Vagina (tissue), 2 donors: ENCODE results near the gene STAB2. TPM values are rescaled to one million over a fixed set of nuclear protein-coding genes. Genes with fewer than 3 reads are reported as not detected.

ENCODE experiments used
- DNase-seq, 2 donors: peaks; one replicate each; pipeline ENCODE4 v3.0.0-alpha.2; 2017; ENCODE audit errors: extremely low spot score in 2 of 2
- H3K27ac ChIP-seq: fragments of 200-600 bp; sonication (generic); one replicate; pipeline ENCODE4 v1.5.1; 2019
- H3K27me3 ChIP-seq: fragments of 200-600 bp; sonication (generic); one replicate; pipeline ENCODE4 v1.5.1; 2019
- H3K36me3 ChIP-seq, 2 donors: fragments of 200-600 bp; sonication (generic); one replicate each; pipeline ENCODE4 v1.5.1; 2017 to 2019
- H3K4me1 ChIP-seq: fragments of 200-600 bp; sonication (generic); one replicate; pipeline ENCODE4 v1.5.1; 2019
- H3K4me3 ChIP-seq, 2 donors: fragments of 200-600 bp; sonication (generic); 1 replicate in 1 of 2; 2 replicates in 1 of 2; pipeline ENCODE4 v1.5.1; 2016 to 2019
- H3K9me3 ChIP-seq: fragments of 200-600 bp; sonication (generic); one replicate; pipeline ENCODE4 v1.5.1; 2019
- CTCF ChIP-seq, 3 experiments: fragments of 450-650 bp in 2 of 3; fragments of 200-600 bp in 1 of 3; sonication (generic) in 1 of 3; IDR thresholded peaks; one replicate each; pipeline ENCODE4 v1.5.1; 2017 to 2019; ENCODE audit warnings: antibody characterized with exemption in 3 of 3, mild to moderate bottlenecking in 2 of 3, moderate library complexity in 2 of 3
- POLR2A ChIP-seq, 2 donors: fragments of 450-650 bp; IDR thresholded peaks; one replicate each; pipeline ENCODE4 v1.6.1; 2017; ENCODE audit warnings: antibody characterized with exemption in 2 of 2, mild to moderate bottlenecking in 2 of 2, moderate library complexity in 2 of 2
- POLR2AphosphoS5 ChIP-seq, 2 donors: sonication (generic); formaldehyde crosslinking; IDR thresholded peaks; one replicate each; pipeline ENCODE4 v1.9.0; 2017; ENCODE audit warnings: antibody characterized with exemption in 2 of 2, mild to moderate bottlenecking in 2 of 2, low read depth in 1 of 2; ENCODE audit not compliant: insufficient read depth in 1 of 2
- intact Hi-C: fragments of 100-400 bp; cut with DNase I; formaldehyde crosslinking; loops from one replicate; pipeline ENCODE4 v1.15.1; 2023
- total RNA-seq: library from RNA; depleted of rRNA; stranded (reverse); fragments of >200 nt; gene quantifications from one replicate; pipeline ENCODE4 v1.2.3, GENCODE V29; 2016

Gene STAB2
- total RNA-seq, 1 donor from 2014 or later = 0.25 TPM

GRCh38 chr12:103640410-103640809, 53.3 kb downstream of the STAB2 start:
- no peak for DNase-seq
- Histone ChIP-seq H3K36me3 (no peaks in the 10 kb centered on the region), H3K27me3 (no peaks in the 10 kb centered on the region), H3K4me3 (no peak overlapping the region), H3K9me3 (no peaks in the 10 kb centered on the region), H3K27ac (no peak overlapping the region), H3K4me1 (no peaks in the 10 kb centered on the region)
- intact Hi-C loops = no loop called here
- TF ChIP-seq CTCF (IDR thresholded peaks at IDR 0.05) (no peak), POLR2A (IDR thresholded peaks at IDR 0.05) (no peak), POLR2AphosphoS5 (IDR thresholded peaks at IDR 0.05; ENCODE audit: insufficient read depth in 1 of 2, low read depth in 1 of 2) (no peak)

- TF ChIP-seq POLR2A (IDR thresholded peaks at IDR 0.05) (no peak), POLR2AphosphoS5 (IDR thresholded peaks at IDR 0.05; ENCODE audit: insufficient read depth in 1 of 2, low read depth in 1 of 2) (no peak), CTCF (IDR thresholded peaks at IDR 0.05) (no peak)
- no peaks in the 10 kb centered on the region for H3K27me3 ChIP-seq
- H3K27ac ChIP-seq = no peak overlapping the region
- DNase-seq = no peak
- H3K4me3 ChIP-seq = no peak overlapping the region
- intact Hi-C loops = no loop called here
- H3K4me1 ChIP-seq = no peaks in the 10 kb centered on the region
- H3K36me3 ChIP-seq = no peaks in the 10 kb centered on the region
- H3K9me3 ChIP-seq = no peaks in the 10 kb centered on the region
These were observed 53.8 kb downstream of the STAB2 start for GRCh38 chr12:103640831-103641230.

DNA sequence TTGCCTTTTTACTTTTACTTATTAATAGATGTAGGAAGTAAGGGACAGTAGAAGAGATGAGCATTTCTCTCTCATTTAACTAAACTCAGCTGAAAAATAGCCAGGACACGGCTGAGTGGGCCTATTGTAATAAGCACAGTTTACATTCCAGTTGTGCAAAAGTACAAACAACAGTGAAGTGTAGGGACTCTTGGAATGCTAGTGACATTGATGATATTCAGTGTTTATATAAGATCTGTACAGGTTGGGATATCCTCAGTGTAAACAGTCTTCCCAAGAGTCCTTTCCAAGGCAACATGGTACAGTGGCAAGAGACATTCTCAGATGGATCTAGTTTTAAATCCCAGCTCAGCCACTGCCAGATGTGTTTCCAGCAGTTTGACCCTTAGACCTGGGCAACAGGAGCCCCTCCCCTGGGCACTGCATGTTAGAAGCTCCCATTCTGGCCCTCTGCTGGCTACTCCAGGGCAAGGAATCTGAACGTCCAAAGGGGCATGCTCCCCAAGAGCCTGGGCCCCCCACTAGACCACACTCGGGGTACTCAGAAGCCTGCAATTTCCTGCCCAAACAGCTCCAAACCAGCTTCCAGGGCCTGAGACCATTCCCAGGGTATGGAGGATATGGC, 55.3 kb downstream of the STAB2 start:
- Histone ChIP-seq H3K36me3 (no peaks in the 10 kb centered on the region), H3K9me3 (no peaks in the 10 kb centered on the region), H3K4me1 (no peaks in the 10 kb centered on the region), H3K27me3 (no peaks in the 10 kb centered on the region), H3K4me3 (no peak overlapping the region), H3K27ac (no peak overlapping the region)
- intact Hi-C loops = no loop called here
- DNase-seq = no peak
- no peak for TF ChIP-seq POLR2AphosphoS5 (IDR thresholded peaks at IDR 0.05; ENCODE audit: insufficient read depth in 1 of 2, low read depth in 1 of 2)
- no peak for TF ChIP-seq POLR2A (IDR thresholded peaks at IDR 0.05)
- TF ChIP-seq CTCF (IDR thresholded peaks at IDR 0.05) = no peak

DNA sequence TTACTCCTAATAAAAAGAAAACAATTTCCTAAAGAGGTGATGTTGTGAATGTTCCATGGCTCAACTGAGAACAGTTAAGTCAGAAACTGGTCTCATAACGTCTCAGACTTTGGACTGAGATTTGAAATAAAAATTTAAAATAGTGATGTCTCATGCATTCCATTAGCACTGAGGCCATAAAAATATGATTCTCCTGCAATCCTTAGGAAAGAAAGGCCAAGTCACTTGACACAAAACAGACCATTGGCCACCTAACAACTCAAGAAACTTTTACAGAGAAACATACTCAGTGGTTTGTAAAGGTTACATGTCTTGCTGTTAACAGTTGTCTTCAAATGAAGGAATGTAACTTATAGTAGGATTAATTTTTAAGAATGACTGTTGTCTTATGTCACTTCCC, 58.1 kb downstream of the STAB2 start:
- no peaks in the 10 kb centered on the region for H3K27me3 ChIP-seq
- no peaks in the 10 kb centered on the region for H3K36me3 ChIP-seq
- H3K4me1 ChIP-seq = no peaks in the 10 kb centered on the region
- no peaks in the 10 kb centered on the region for H3K9me3 ChIP-seq
- DNase-seq = no peak
- TF ChIP-seq POLR2A (IDR thresholded peaks at IDR 0.05) = no peak
- TF ChIP-seq CTCF (IDR thresholded peaks at IDR 0.05) = no peak
- TF ChIP-seq POLR2AphosphoS5 (IDR thresholded peaks at IDR 0.05; ENCODE audit: insufficient read depth in 1 of 2, low read depth in 1 of 2) = no peak
- no peak overlapping the region for H3K4me3 ChIP-seq
- intact Hi-C loops = no loop called here
- no peak overlapping the region for H3K27ac ChIP-seq

DNA sequence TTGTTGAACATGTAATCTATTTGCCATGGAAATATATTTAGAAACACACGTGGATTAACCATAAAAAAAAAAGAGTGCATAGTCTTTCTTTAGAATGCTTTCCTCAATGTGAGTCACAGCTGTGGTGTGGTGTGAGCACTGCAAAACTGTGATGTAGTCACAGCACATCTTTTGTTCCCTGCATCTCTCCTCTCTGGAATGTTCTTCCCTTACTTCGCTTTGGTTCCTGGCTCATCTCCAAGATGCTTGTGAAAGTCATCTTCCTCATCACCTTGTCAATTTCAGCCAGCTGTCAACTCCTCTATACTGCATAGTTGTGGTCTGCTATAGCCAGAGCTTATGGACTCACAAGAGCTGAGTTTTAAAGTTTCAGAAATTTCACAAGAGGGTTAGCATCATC, 60.2 kb downstream of the STAB2 start:
- Histone ChIP-seq H3K36me3 (no peaks in the 10 kb centered on the region), H3K4me1 (no peaks in the 10 kb centered on the region), H3K4me3 (no peak overlapping the region), H3K27ac (no peak overlapping the region), H3K9me3 (no peaks in the 10 kb centered on the region), H3K27me3 (no peaks in the 10 kb centered on the region)
- intact Hi-C loops = no loop called here
- no peak for DNase-seq
- TF ChIP-seq POLR2A (IDR thresholded peaks at IDR 0.05) = no peak
- no peak for TF ChIP-seq CTCF (IDR thresholded peaks at IDR 0.05)
- no peak for TF ChIP-seq POLR2AphosphoS5 (IDR thresholded peaks at IDR 0.05; ENCODE audit: insufficient read depth in 1 of 2, low read depth in 1 of 2)
